ENCODE data around the gene SLC25A40.
"Not testable (repeated sequence)": the region's sequence is repeated elsewhere in the genome, so short reads cannot be mapped to it uniquely, and the experiment has no call there.

The SLC25A40 gene

DNA sequence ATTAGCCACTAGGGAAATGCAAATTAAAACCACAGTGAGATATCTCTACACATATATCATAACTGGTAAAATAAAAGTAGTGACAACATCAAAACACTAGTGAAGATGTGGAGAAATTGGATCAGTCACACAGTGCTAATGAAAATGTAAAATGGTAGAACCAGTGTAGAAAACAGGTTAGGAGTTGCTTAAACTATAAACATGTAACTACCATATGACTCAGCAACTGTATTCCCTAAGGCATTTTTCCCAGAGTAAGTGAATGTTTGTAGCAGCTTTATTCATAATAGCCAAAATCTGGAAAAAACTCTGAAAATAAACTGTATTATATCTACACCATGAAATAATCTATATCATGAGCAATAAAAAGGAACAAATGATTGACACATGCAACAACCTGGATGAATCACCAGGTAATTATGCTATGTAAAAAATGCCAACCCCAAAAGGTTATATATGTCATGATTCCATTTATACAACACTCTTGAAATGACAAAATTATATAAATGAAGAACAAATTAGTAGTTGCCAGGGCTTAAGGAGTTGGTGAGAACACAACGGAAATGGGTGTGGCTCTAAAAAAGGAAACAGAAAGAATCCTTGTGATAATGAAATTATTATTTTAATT lies 22.8 kb downstream of the SLC25A40 start:
- no peaks in the 10 kb centered on the region; the same call in 1 of the 2 replicates for H3K9me3 ChIP-seq (ENCODE audit: low read depth, low read length)
- TF ChIP-seq FOXP2 (optimal IDR thresholded peaks at IDR 0.05; ENCODE audit: control extremely low read depth, extremely low read length, insufficient read depth) = no peak
- TF ChIP-seq EZH2 (IDR thresholded peaks at IDR 0.05) = no peak
- no peak for TF ChIP-seq POLR2AphosphoS5 (IDR thresholded peaks at IDR 0.05; ENCODE audit: borderline replicate concordance, low read depth, low read length)
- H3K36me3 ChIP-seq (ENCODE audit: insufficient read depth, low read length) = peaks cover 68% of the 10 kb centered on the region
- H3K9ac ChIP-seq (ENCODE audit: insufficient read length) = no peak overlapping the region
- no peak for DNase-seq (ENCODE audit: low read depth, low spot score)
- H3K4me3 ChIP-seq = no peak overlapping the region
- no peak overlapping the region for H3K27ac ChIP-seq

DNA sequence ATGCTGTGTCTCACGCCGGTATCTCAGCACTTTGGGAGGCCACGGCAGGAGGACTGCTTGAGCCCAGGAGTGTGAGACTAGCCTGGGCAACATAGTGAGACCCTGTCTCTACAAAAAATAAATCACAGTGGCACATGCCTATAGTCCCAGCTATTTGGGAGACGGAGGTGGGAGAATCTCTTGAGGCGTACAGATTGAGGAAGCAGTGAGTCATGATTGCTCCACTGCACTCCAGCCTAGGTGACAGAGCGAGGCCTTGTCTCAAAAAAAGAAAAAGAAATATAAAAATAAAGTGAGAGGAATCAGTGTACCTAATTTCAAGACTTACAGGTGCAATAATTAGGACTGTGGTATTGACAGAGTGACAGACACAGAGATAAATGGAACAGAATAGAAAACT lies 23.9 kb downstream of the SLC25A40 start:
- H3K9me3 ChIP-seq (ENCODE audit: low read depth, low read length) = no peaks in the 10 kb centered on the region; the same call in 1 of the 2 replicates
- H3K27ac ChIP-seq = no peak overlapping the region
- DNase-seq (ENCODE audit: low read depth, low spot score) = no peak
- H3K36me3 ChIP-seq (ENCODE audit: insufficient read depth, low read length) = peaks cover 59% of the 10 kb centered on the region
- TF ChIP-seq POLR2AphosphoS5 (IDR thresholded peaks at IDR 0.05; ENCODE audit: borderline replicate concordance, low read depth, low read length) (no peak), FOXP2 (optimal IDR thresholded peaks at IDR 0.05; ENCODE audit: control extremely low read depth, extremely low read length, insufficient read depth) (no peak), EZH2 (IDR thresholded peaks at IDR 0.05) (no peak)
- H3K4me3 ChIP-seq = no peak overlapping the region
- no peak overlapping the region for H3K9ac ChIP-seq (ENCODE audit: insufficient read length)

GRCh38 chr7:87850836-87851593 lies 25.1 kb downstream of the SLC25A40 start:
- peaks cover 60% of the 10 kb centered on the region for H3K36me3 ChIP-seq (ENCODE audit: insufficient read depth, low read length)
- no peak overlapping the region for H3K27ac ChIP-seq
- H3K9me3 ChIP-seq (ENCODE audit: low read depth, low read length) = no peaks in the 10 kb centered on the region; the same call in 1 of the 2 replicates
- no peak overlapping the region for H3K4me3 ChIP-seq
- no peak overlapping the region for H3K9ac ChIP-seq (ENCODE audit: insufficient read length)
- no peak for TF ChIP-seq POLR2AphosphoS5 (IDR thresholded peaks at IDR 0.05; ENCODE audit: borderline replicate concordance, low read depth, low read length)
- no peak for TF ChIP-seq EZH2 (IDR thresholded peaks at IDR 0.05)
- no peak for TF ChIP-seq FOXP2 (optimal IDR thresholded peaks at IDR 0.05; ENCODE audit: control extremely low read depth, extremely low read length, insufficient read depth)
- DNase-seq (ENCODE audit: low read depth, low spot score) = no peak

DNA sequence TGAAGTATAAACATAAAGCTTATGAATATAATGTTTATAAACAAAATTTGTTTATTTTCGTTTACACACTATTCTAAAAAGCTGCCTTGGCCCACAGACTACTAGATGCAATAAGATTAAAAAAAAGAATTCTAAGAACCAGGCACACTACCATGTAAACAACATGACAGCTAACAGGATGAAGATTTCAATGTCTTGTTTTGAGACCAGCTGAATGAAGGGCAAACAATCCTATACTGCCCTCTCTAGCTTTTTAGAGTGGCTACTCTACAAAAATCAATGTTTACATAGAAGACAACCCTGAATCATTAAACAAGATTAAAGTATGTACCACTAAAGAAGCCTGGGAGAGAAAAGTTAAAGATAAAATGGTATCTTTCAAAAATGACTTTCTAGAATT lies 38.6 kb downstream of the SLC25A40 start:
- Histone ChIP-seq H3K27ac (no peak overlapping the region), H3K36me3 (ENCODE audit: insufficient read depth, low read length) (peaks cover 17% of the 10 kb centered on the region), H3K9me3 (ENCODE audit: low read depth, low read length) (no peaks in the 10 kb centered on the region), H3K9ac (ENCODE audit: insufficient read length) (no peak overlapping the region), H3K4me3 (no peak overlapping the region)
- TF ChIP-seq POLR2AphosphoS5 (IDR thresholded peaks at IDR 0.05; ENCODE audit: borderline replicate concordance, low read depth, low read length) (no peak), FOXP2 (optimal IDR thresholded peaks at IDR 0.05; ENCODE audit: control extremely low read depth, extremely low read length, insufficient read depth) (no peak), EZH2 (IDR thresholded peaks at IDR 0.05) (no peak)
- no peak for DNase-seq (ENCODE audit: low read depth, low spot score)

DNA sequence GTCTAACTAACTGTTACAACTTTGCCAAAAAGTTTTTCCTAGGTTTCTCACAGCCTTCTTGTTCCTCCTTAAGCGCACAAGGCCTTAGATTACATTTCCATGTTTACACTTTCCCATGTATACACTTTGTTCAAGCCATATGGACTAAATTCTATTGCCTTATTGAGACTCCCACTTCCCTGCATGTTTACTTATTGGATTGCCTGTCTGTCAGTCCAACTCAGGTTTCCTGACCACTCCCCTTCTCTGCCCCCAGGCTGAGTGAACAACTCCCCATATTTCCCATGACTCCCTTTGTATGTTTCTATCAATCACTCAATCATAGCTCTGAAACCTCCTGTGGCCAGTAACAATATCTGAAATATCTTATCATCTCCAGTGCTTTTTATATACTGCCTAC lies 43.0 kb downstream of the SLC25A40 start:
- Histone ChIP-seq H3K4me3 (no peak overlapping the region), H3K36me3 (ENCODE audit: insufficient read depth, low read length) (peaks cover 12% of the 10 kb centered on the region), H3K9me3 (ENCODE audit: low read depth, low read length) (no peaks in the 10 kb centered on the region), H3K9ac (ENCODE audit: insufficient read length) (no peak overlapping the region), H3K27ac (no peak overlapping the region)
- no peak for DNase-seq (ENCODE audit: low read depth, low spot score)
- TF ChIP-seq POLR2AphosphoS5 (IDR thresholded peaks at IDR 0.05; ENCODE audit: borderline replicate concordance, low read depth, low read length) (no peak), EZH2 (IDR thresholded peaks at IDR 0.05) (no peak), FOXP2 (optimal IDR thresholded peaks at IDR 0.05; ENCODE audit: control extremely low read depth, extremely low read length, insufficient read depth) (no peak)

DNA sequence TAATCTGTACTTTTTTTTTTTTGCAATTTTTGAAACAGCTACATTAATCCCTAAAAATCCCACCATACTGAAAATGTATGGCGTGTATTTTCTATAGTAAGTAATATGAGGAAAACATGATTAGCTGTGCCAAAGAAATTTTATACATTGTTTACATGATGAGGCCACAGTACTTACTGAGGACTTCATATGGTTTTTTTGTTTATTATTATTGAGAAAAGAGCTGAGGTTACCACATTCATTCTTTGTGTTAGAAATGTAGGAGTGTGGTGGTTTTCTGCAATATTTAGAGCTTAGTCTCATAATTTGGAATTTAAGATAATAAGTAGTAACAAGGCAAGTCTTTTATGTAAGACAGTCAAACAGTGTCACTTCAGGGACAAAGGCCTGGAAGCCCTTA lies 45.1 kb downstream of the SLC25A40 start:
- H3K9ac ChIP-seq (ENCODE audit: insufficient read length) = no peak overlapping the region
- peak overlapping the region; percentile 44 for H3K27ac ChIP-seq
- no peak for DNase-seq (ENCODE audit: low read depth, low spot score)
- peaks cover 12% of the 10 kb centered on the region for H3K36me3 ChIP-seq (ENCODE audit: insufficient read depth, low read length)
- TF ChIP-seq FOXP2 (optimal IDR thresholded peaks at IDR 0.05; ENCODE audit: control extremely low read depth, extremely low read length, insufficient read depth) (no peak), EZH2 (IDR thresholded peaks at IDR 0.05) (no peak)
- H3K4me3 ChIP-seq = no peak overlapping the region
- H3K9me3 ChIP-seq (ENCODE audit: low read depth, low read length) = no peaks in the 10 kb centered on the region

DNA sequence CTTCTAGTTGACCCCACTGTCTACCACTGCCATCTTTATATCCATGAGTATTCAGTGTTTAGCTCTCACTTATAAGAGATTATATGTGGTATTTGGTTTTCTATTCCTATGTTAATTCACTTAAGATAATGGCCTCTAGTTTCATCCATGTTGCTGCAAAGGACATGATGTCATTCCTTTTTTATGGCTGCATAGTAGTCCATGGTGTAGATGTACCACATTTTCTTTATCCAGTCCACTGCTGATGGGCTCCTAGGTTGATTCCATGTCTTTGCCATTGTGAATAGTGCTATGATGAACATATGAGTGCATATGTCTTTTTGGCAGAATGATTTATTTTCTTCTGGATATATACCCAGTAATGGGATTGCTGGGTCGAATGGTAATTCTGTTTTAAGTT lies 47.8 kb downstream of the SLC25A40 start:
- H3K27ac ChIP-seq; H3K4me3 ChIP-seq; H3K36me3 ChIP-seq (ENCODE audit: insufficient read depth, low read length); H3K9ac ChIP-seq (ENCODE audit: insufficient read length); DNase-seq (ENCODE audit: low read depth, low spot score); H3K9me3 ChIP-seq (ENCODE audit: low read depth, low read length): not testable (repeated sequence)

DNA sequence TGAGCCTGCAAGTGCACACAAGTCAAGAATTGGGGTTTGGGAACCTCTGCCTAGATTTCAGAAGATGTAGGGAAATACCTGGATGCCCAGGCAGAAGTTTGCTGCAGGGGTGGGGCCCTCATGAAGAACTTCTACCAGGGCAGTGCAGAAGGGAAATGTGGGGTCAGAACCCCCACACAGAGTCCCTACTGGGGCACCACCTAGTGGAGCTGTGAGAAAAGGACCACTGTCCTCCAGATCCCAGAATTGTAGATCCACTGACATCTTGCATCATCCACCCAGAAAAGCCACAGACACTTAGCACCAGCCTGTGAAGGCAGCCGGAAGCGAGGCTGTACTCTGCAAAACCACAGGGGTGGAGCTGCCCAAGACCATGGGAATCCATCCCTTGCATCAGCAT lies 50.8 kb downstream of the SLC25A40 start:
- not testable (repeated sequence) for H3K9ac ChIP-seq (ENCODE audit: insufficient read length); DNase-seq (ENCODE audit: low read depth, low spot score); H3K27ac ChIP-seq; H3K9me3 ChIP-seq (ENCODE audit: low read depth, low read length); H3K4me3 ChIP-seq; H3K36me3 ChIP-seq (ENCODE audit: insufficient read depth, low read length)

- H3K27ac ChIP-seq = not testable (repeated sequence)
Observed at GRCh38 chr7:87822056-87822455, 54.1 kb downstream of the SLC25A40 start.

More at GRCh38 chr7:87822056-87822455, 54.1 kb downstream of the SLC25A40 start:
- H3K9me3 ChIP-seq (ENCODE audit: low read depth, low read length); H3K4me3 ChIP-seq; H3K9ac ChIP-seq (ENCODE audit: insufficient read length); H3K36me3 ChIP-seq (ENCODE audit: insufficient read depth, low read length); DNase-seq (ENCODE audit: low read depth, low spot score): not testable (repeated sequence)
